HepG2 (cell line): ENCODE measurements around the gene ITIH6.

ENCODE experiments used
- CTCF ChIP-seq: sonication (generic); formaldehyde crosslinking; IDR thresholded peaks from 2 replicates; pipeline ENCODE4 v1.5.0; 2020; ENCODE audit warnings: mild to moderate bottlenecking, missing genetic modification reagents, moderate library complexity
- FOXJ3 ChIP-seq: sonication (generic); formaldehyde crosslinking; IDR thresholded peaks from 2 replicates; pipeline ENCODE4 v1.4.0; 2020; ENCODE audit warnings: missing genetic modification reagents, mild to moderate bottlenecking, borderline replicate concordance

GRCh38 chrX:54754854-54755253 lies 43.2 kb downstream of the ITIH6 start:
- TF ChIP-seq FOXJ3 (CRISPR knock-in tag) (no peak), CTCF (CRISPR knock-in tag) (no peak)
